NB4 (cell line): Measurements from ENCODE around the gene TEX44.
"Not testable (repeated sequence)": the region's sequence is repeated elsewhere in the genome, so short reads cannot be mapped to it uniquely, and the experiment has no call there.

Experiments
- DNase-seq: peaks from one replicate; pipeline ENCODE4 v3.0.0; 2010; ENCODE audit warnings: low read depth
- H3K4me3 ChIP-seq: one replicate; pipeline ENCODE4 v1.5.1; 2011; ENCODE audit warnings: mild to moderate bottlenecking, low read depth, low read length, moderate library complexity
- CTCF ChIP-seq: IDR thresholded peaks from one replicate; pipeline ENCODE4 v1.5.1; 2012; ENCODE audit warnings: low read depth, low read length
- MAX ChIP-seq: IDR thresholded peaks from 2 replicates; pipeline ENCODE4 v1.6.1; 2011; ENCODE audit warnings: low read depth, low read length
- MYC ChIP-seq: IDR thresholded peaks from 2 replicates; pipeline ENCODE4 v1.6.1; 2011; ENCODE audit warnings: low read depth, low read length
- POLR2A ChIP-seq: IDR thresholded peaks from 2 replicates; pipeline ENCODE4 v1.6.1; 2011; ENCODE audit warnings: mild to moderate bottlenecking; ENCODE audit not compliant: insufficient read length; ENCODE audit errors: extremely low read depth

TEX44 gene

GRCh38 chr2:231579560-231579959 is 13.1 kb upstream of the TEX44 start:
- TF ChIP-seq MAX (no peak), MYC (no peak), CTCF (no peak), POLR2A (no peak)
- H3K4me3 ChIP-seq: no peak overlapping the region
- DNase-seq: no peak

DNA sequence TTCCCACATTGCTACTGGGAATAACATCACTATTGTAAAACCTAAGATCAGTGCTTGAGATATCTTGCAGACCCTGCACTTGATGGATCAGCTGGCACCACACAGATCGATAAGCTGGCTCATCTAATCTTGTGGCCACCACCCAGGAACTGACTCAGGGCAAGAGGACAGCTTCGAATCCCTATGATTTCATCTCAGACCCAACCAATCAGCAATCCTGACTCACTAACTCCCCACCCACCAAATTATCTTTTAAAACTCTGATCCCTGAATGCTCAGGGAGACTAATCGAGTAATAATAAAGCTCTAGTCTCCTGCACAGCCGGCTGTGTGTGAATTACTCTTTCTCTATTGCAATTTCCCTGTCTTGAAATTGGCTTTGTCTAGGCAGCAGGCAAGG is 11.3 kb upstream of the TEX44 start:
- no peak for DNase-seq
- TF ChIP-seq MAX (no peak), CTCF (no peak), MYC (no peak), POLR2A (no peak)
- H3K4me3 ChIP-seq: no peak overlapping the region

DNA sequence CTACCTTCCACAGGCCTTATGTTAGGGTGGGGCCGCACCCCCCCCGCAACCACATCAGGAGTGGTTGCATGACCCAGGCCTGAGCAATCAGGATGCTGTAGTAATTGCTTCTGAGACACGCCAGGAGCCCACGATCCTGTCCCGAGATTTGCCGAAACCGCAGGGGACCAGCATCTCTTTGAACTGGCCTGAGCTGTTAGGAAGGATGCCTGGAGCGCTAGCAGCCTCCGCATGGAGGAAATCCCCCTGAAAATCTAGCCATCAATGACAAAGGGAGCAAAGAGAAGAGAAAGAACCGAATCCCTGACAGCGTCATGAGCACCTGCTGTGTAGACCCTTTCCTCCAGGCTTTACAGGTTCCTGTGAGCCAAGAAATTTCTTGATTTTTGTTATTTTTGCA is 8.7 kb upstream of the TEX44 start:
- no peak for DNase-seq
- no peak overlapping the region for H3K4me3 ChIP-seq
- TF ChIP-seq MYC (no peak), MAX (no peak), POLR2A (no peak), CTCF (no peak)

DNA sequence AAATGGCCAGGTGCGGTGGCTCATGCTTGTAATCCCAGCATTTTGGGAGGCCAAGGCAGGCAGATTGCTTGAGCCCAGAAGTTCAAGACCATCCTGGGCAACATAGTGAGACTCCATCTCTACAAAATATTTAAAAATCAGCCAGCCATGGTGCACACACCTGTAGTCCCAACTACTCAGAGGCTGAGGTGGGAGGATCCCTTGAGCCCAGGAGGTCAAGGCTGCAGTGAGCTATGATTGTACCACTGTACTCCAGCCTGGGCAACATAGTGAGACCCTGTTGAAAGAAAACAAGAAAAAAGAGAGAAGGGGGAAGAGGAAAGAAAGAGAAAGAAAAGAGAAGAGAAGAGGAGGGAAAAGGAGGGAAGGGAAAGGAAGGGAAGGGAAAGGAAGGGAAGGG is 4.9 kb upstream of the TEX44 start:
- not testable (repeated sequence) for DNase-seq, H3K4me3 ChIP-seq

DNA sequence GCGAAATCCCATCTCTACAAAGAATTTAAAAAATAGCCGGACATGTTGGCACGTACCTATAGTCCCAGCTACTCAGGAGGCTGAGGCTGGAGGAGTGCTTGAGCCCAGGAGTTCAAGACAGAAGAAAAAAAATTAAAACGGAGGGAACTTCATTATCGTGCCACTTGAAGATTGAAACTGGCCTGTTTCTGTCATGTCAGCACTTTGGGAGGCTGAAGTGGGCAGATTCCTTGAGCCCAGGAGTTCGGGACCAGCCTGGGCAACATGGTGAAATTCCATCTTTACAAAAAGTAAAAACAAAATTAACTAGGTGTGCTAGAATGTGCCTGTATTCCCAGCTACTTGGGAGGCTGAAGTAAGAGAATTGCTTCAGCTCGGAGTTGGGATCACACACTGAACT is 3.0 kb upstream of the TEX44 start:
- DNase-seq: no peak
- no peak overlapping the region for H3K4me3 ChIP-seq
- TF ChIP-seq MYC (no peak), POLR2A (no peak), MAX (no peak), CTCF (no peak)

- no peak for DNase-seq
- TF ChIP-seq POLR2A (no peak), CTCF (no peak), MYC (no peak), MAX (no peak)
- no peak overlapping the region for H3K4me3 ChIP-seq
Observed at GRCh38 chr2:231590614-231591013, 2.0 kb upstream of the TEX44 start.
